Nephron progenitor cell (in vitro differentiated cells): ENCODE measurements around the gene TMIGD2.
A peak's percentile ranks its signal among the peaks of the same experiment; 100 is the strongest.

Source experiments
- DNase-seq: peaks from one replicate; pipeline ENCODE4 v3.0.0; 2021
- H3K27ac Mint-ChIP-seq: 2 replicates; pipeline ENCODE4 v1.8.0; 2021; ENCODE audit warnings: mild to moderate bottlenecking, moderate library complexity, mixed read lengths
- H3K27me3 Mint-ChIP-seq: 2 replicates; pipeline ENCODE4 v1.8.0; 2021; ENCODE audit warnings: mild to moderate bottlenecking, low read depth, mixed read lengths; ENCODE audit not compliant: poor library complexity
- H3K36me3 Mint-ChIP-seq: 2 replicates; pipeline ENCODE4 v1.8.0; 2021; ENCODE audit warnings: low read depth, mixed read lengths
- H3K4me1 Mint-ChIP-seq: 2 replicates; pipeline ENCODE4 v1.8.0; 2021; ENCODE audit warnings: mixed read lengths
- H3K4me3 Mint-ChIP-seq: 2 replicates; pipeline ENCODE4 v1.8.0; 2021; ENCODE audit warnings: mild to moderate bottlenecking, moderate library complexity, mixed read lengths
- H3K9me3 Mint-ChIP-seq: 2 replicates; pipeline ENCODE4 v1.8.0; 2021; ENCODE audit warnings: mild to moderate bottlenecking, moderate library complexity, mixed read lengths
- TF ChIP-seq, protein P1 (sequence below): fragments of 200-600 bp; sonication (generic); IDR thresholded peaks from 2 replicates; pipeline ENCODE4 v1.5.0; 2021; ENCODE audit warnings: antibody characterized with exemption

Gene TMIGD2

DNA sequence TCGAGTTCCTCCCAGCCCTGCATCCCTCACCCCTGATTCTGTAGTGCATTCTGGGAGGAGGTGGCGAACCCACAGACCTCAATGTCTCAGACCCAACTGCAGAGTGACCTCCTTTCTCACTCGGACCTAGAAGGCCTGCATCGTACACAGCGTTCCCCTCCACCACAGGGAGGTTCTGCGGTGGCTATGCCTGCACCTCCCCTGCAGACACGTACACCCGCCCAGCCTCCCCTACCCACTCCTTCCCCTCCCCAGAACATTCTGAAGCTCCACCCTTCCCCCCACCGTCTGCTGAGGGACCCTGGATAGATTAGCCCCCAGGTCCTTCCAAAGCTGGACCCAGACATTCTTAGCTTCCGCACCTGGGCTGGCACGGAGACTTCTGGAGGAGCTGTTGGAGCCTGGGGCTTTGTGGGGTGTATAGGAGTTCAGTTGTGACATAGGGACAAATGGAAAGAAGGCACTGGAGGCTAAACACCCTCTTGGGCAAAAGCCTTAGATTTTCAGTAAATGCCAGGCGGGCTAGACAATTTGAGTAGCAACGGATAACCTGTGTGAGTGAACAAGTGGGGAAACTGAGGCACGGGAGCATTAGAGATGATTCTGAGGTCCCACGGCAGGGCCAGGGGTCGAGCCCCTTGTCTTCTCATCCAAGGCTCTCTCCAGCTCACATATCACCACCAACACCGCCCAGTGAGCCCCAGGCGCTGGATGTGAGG, 1.8 kb upstream of the TMIGD2 start:
- Mint-ChIP-seq H3K36me3 (peaks cover 14% of the 10 kb centered on the region), H3K27me3 (peaks cover 10% of the 10 kb centered on the region), H3K27ac (no peak overlapping the region), H3K4me1 (peaks cover 33% of the 10 kb centered on the region), H3K9me3 (no peaks in the 10 kb centered on the region), H3K4me3 (peak overlapping the region; percentile 74)
- no peak for DNase-seq
- TF ChIP-seq, protein P1, sequence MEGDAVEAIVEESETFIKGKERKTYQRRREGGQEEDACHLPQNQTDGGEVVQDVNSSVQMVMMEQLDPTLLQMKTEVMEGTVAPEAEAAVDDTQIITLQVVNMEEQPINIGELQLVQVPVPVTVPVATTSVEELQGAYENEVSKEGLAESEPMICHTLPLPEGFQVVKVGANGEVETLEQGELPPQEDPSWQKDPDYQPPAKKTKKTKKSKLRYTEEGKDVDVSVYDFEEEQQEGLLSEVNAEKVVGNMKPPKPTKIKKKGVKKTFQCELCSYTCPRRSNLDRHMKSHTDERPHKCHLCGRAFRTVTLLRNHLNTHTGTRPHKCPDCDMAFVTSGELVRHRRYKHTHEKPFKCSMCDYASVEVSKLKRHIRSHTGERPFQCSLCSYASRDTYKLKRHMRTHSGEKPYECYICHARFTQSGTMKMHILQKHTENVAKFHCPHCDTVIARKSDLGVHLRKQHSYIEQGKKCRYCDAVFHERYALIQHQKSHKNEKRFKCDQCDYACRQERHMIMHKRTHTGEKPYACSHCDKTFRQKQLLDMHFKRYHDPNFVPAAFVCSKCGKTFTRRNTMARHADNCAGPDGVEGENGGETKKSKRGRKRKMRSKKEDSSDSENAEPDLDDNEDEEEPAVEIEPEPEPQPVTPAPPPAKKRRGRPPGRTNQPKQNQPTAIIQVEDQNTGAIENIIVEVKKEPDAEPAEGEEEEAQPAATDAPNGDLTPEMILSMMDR = no peak

DNA sequence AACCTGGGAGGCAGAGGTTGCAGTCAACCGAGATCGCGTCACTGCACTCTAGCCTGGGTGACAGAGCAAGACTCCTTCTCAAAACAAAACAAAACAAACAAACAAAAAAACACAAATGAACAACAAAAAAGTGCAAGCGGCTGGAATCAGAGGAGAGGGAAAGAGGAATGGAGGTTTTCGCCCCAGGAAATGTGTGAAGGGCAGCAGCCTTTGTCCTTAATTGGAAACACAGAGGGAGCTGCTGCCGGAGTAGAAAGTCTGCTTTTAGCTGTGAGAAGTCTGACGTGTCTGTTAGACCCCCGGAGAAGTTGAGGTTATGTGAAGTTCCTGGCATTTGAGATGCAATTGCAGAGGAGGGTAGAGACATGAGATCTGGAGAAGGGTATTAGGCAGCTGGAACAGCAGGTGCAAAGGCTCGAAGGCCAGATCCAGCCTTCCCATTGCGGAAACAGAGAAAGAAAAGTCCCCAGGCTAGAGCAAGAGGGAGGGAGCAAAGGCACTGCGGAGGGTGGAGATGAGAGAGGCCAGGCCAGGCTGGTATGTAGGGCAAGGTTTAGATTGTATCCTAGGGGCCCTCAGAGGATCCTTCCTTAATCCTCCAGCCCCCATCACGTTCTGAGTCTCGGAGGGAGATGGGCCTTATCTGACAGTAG, 473 bp downstream of the TMIGD2 start:
- no peak for DNase-seq
- H3K9me3 Mint-ChIP-seq = no peaks in the 10 kb centered on the region
- peak overlapping the region; percentile 33 for H3K4me3 Mint-ChIP-seq
- H3K36me3 Mint-ChIP-seq = peaks cover 3% of the 10 kb centered on the region
- peak overlapping the region; percentile 57 for H3K27ac Mint-ChIP-seq
- H3K27me3 Mint-ChIP-seq = peaks cover 20% of the 10 kb centered on the region
- peaks cover 31% of the 10 kb centered on the region for H3K4me1 Mint-ChIP-seq
- TF ChIP-seq, protein P1 = no peak

DNA sequence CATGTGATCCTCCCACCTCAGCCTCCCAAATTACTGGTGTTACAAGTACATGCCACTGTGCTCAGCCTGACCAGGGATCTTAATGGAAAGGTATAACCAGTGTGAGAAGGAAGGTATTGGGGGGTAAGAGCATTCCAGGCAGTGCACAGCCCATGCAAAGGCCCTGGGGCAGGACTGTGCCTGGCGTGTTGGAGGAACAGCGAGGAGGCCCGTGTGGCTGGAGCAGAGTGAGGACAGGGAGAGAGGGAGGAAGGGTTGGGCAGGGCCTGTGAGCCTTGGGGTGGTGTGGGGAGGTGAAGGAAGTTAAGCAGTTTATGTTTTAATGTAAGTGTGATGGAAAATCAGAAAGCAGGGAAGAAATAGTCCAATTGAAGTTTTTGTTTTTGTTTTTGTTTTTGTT, 1.6 kb downstream of the TMIGD2 start:
- Mint-ChIP-seq H3K4me1 (peaks cover 26% of the 10 kb centered on the region), H3K4me3 (no peak overlapping the region), H3K27ac (no peak overlapping the region), H3K9me3 (no peaks in the 10 kb centered on the region), H3K36me3 (no peaks in the 10 kb centered on the region), H3K27me3 (peaks cover 19% of the 10 kb centered on the region)
- TF ChIP-seq, protein P1 = no peak
- DNase-seq = no peak

DNA sequence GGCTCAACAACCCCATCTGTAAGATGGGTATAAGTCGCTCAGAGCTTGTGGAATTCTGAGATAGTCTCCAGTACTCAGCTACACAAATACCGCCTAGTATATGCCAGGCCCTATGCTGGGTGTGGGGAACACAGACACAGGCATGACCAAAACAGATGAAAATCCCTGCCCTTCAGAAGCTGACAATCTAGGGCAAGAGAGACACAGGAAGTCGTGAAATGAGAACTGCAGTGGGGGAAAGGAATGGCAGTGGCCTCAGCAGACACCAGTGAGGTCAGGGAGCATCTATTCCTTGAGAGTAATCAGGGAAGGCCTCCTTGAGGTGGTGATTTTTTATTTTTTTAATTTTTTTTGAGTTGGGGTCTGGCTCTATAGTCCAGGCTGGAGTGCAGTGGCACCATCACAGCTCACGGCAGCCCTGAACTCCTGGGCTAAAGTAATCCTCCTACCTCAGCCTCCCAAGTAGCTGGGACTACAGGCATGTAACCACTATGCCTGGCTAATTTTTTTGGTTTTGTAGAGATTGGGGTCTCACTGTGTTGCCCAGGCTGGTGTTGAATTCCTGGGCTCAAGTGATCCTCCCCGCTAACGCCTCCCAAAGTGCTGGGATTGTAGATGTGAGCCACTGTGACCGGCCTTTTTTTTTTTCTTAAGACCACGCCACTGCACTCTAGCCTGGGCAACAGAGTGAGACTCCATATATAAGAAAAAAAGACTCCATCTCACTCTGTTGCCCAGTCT, 3.2 kb downstream of the TMIGD2 start:
- Mint-ChIP-seq H3K36me3 (no peaks in the 10 kb centered on the region), H3K9me3 (no peaks in the 10 kb centered on the region), H3K27me3 (peaks cover 34% of the 10 kb centered on the region), H3K4me1 (peaks cover 23% of the 10 kb centered on the region), H3K27ac (peak overlapping the region; percentile 68), H3K4me3 (no peak overlapping the region)
- TF ChIP-seq, protein P1 = no peak
- no peak for DNase-seq

DNA sequence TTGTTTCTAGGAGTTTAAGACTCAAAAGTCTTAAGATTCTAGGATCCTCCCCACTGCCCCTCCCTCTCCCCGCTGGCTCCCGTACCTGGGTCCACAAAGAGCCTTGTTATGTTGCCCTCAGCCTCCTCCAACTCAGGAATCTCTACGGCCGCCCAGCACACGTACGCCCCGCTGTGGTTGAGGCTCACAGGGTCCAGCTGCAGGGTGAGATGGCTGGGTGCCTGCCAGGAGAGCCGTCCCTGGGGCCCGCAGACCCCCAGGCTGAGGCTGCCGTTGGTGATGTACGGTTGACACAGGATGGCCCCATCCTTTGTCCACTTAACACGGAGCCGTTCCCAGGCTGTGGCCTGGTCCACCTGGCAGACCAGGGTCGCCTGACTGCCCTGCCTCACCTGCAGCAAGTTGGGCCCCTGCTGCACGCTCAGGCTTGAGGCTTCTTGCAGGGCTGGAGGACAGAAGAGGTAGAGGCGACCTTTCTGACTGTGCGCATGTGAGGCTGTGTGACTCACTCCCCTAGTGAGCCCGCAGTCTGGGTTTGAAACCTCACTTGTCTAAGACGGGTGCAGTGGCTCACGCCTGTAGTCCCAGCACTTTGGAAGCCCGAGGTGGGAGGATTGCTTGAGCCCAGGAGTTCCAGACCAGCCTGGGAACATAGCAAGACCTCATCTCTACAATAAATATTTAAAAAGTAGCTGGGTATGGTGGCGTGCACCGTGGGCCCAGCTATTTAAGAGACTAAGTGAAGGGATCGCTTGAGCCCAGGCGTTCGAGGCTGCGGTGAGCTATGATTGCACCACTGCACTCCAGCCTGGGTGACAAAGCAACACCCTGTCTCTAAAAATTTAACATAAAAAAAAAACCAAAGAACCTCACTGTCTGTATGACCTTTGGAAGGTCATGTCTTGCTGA, 4.0 kb downstream of the TMIGD2 start:
- Mint-ChIP-seq H3K4me1 (peaks cover 18% of the 10 kb centered on the region), H3K27me3 (peaks cover 39% of the 10 kb centered on the region), H3K4me3 (no peak overlapping the region), H3K36me3 (no peaks in the 10 kb centered on the region), H3K9me3 (no peaks in the 10 kb centered on the region), H3K27ac (no peak overlapping the region)
- DNase-seq = no peak
- TF ChIP-seq, protein P1 = no peak
